HCT116 (cell line): Measurements from ENCODE around the gene ITPR1.

Experiments
- CEBPB ChIP-seq: IDR thresholded peaks from 2 replicates; pipeline ENCODE4 v1.6.1; 2012; ENCODE audit warnings: low read depth
- CTCF ChIP-seq, 3 experiments: fragments of 200-600 bp in 1 of 3; sonication (generic) in 1 of 3; IDR thresholded peaks in 2 of 3; conservative IDR thresholded peaks in 1 of 3; 2 replicates each; pipeline ENCODE4 v1.5.1; 2012 to 2017; ENCODE audit warnings: low read depth in 2 of 3, low read length in 2 of 3, antibody characterized with exemption in 1 of 3, borderline replicate concordance in 1 of 3, control low read depth in 1 of 3, mild to moderate bottlenecking in 1 of 3, mixed read lengths in 1 of 3, mixed run types in 1 of 3, moderate library complexity in 1 of 3; ENCODE audit not compliant: insufficient read depth in 1 of 3
- EGR1 ChIP-seq: IDR thresholded peaks from 2 replicates; pipeline ENCODE4 v1.6.1; 2012; ENCODE audit warnings: low read depth
- EZH2 ChIP-seq: fragments of 200-600 bp; sonication (generic); IDR thresholded peaks from 2 replicates; pipeline ENCODE4 v1.6.1; 2017; ENCODE audit warnings: antibody characterized with exemption, mixed run types
- EZH2phosphoT487 ChIP-seq: fragments of 200-600 bp; IDR thresholded peaks from 2 replicates; pipeline ENCODE4 v1.6.1; 2018; ENCODE audit warnings: antibody characterized with exemption, borderline replicate concordance
- JUND ChIP-seq: IDR thresholded peaks from 2 replicates; pipeline ENCODE4 v1.6.1; 2012
- MAX ChIP-seq: IDR thresholded peaks from 2 replicates; pipeline ENCODE4 v1.6.1; 2012
- POLR2A ChIP-seq: IDR thresholded peaks from 2 replicates; pipeline ENCODE4 v1.7.0; 2011; ENCODE audit warnings: borderline replicate concordance; ENCODE audit not compliant: insufficient read depth, insufficient read length; ENCODE audit errors: extremely low read depth
- RAD21 ChIP-seq: IDR thresholded peaks from 2 replicates; pipeline ENCODE4 v1.6.1; 2012; ENCODE audit warnings: low read depth, mild to moderate bottlenecking
- SIN3A ChIP-seq: IDR thresholded peaks from 2 replicates; pipeline ENCODE4 v1.6.1; 2012; ENCODE audit warnings: low read depth
- YY1 ChIP-seq: IDR thresholded peaks from 2 replicates; pipeline ENCODE4 v1.6.1; 2011; ENCODE audit warnings: low read length, low read depth, moderate library complexity, mild to moderate bottlenecking; ENCODE audit not compliant: insufficient replicate concordance; ENCODE audit errors: extremely low read depth

GRCh38 chr3:4528320-4528719 is 35.2 kb downstream of the ITPR1 start:
- TF ChIP-seq EZH2 (no peak), CTCF (IDR thresholded peaks at IDR 0.05 in 2 of 3, conservative IDR thresholded peaks at IDR 0.05 in 1 of 3; ENCODE audit: borderline replicate concordance in 1 of 3, insufficient read depth in 1 of 3, low read depth in 2 of 3, low read length in 2 of 3) (no peak), YY1 (no peak), EZH2phosphoT487 (no peak), EGR1 (no peak), RAD21 (no peak), MAX (no peak), POLR2A (no peak), SIN3A (no peak), JUND (no peak), CEBPB (no peak)
